ENCODE results near the gene ARID5A. TPM values are rescaled to one million over a fixed set of nuclear protein-coding genes. Genes with fewer than 3 reads are reported as not detected.

Gene ARID5A
- total RNA-seq, 1 donor from 2014 or later: 32.8 TPM

- no peaks in the 10 kb centered on the region for H3K27me3 ChIP-seq
- no peaks in the 10 kb centered on the region for H3K9me3 ChIP-seq
- H3K4me1 ChIP-seq: peaks cover 36% of the 10 kb centered on the region
- ATAC-seq (no peak), DNase-seq (peak; percentile 53)
- intact Hi-C loops (cut with DNase I): no loop called here
- peak overlapping the region; percentile 92 for H3K4me3 ChIP-seq
- TF ChIP-seq CTCF (IDR thresholded peaks at IDR 0.05): no peak
- peaks cover 9% of the 10 kb centered on the region for H3K36me3 ChIP-seq
- peak overlapping the region; percentile 95 for H3K27ac ChIP-seq
Measured at GRCh38 chr2:96539215-96539920, 2.8 kb downstream of the ARID5A start.

GRCh38 chr2:96540136-96540535 lies 3.6 kb downstream of the ARID5A start:
- no peak for TF ChIP-seq CTCF (IDR thresholded peaks at IDR 0.05)
- intact Hi-C loops (cut with DNase I): no loop called here
- H3K27me3 ChIP-seq: no peaks in the 10 kb centered on the region
- H3K4me3 ChIP-seq: no peak overlapping the region
- no peak overlapping the region for H3K27ac ChIP-seq
- H3K9me3 ChIP-seq: no peaks in the 10 kb centered on the region
- peaks cover 28% of the 10 kb centered on the region for H3K4me1 ChIP-seq
- ATAC-seq: no peak
- DNase-seq: peak; percentile 21
- peaks cover 11% of the 10 kb centered on the region for H3K36me3 ChIP-seq

GRCh38 chr2:96541398-96542152 lies 5.0 kb downstream of the ARID5A start:
- no peak overlapping the region for H3K27ac ChIP-seq
- peaks cover 26% of the 10 kb centered on the region for H3K4me1 ChIP-seq
- H3K4me3 ChIP-seq: no peak overlapping the region
- H3K27me3 ChIP-seq: no peaks in the 10 kb centered on the region
- ATAC-seq: no peak
- TF ChIP-seq CTCF (IDR thresholded peaks at IDR 0.05): no peak
- intact Hi-C loops (cut with DNase I): no loop called here
- DNase-seq: peak; percentile 20
- no peaks in the 10 kb centered on the region for H3K9me3 ChIP-seq
- H3K36me3 ChIP-seq: peaks cover 13% of the 10 kb centered on the region

GRCh38 chr2:96542357-96542977 lies 5.9 kb downstream of the ARID5A start:
- no peak for TF ChIP-seq CTCF (IDR thresholded peaks at IDR 0.05)
- H3K4me3 ChIP-seq: no peak overlapping the region
- peaks cover 27% of the 10 kb centered on the region for H3K4me1 ChIP-seq
- H3K9me3 ChIP-seq: no peaks in the 10 kb centered on the region
- intact Hi-C loops (cut with DNase I): no loop called here
- DNase-seq (peak; percentile 37), ATAC-seq (no peak)
- H3K27me3 ChIP-seq: no peaks in the 10 kb centered on the region
- peaks cover 16% of the 10 kb centered on the region for H3K36me3 ChIP-seq
- H3K27ac ChIP-seq: no peak overlapping the region

GRCh38 chr2:96546321-96546720 lies 9.8 kb downstream of the ARID5A start:
- no peak for TF ChIP-seq CTCF (IDR thresholded peaks at IDR 0.05)
- Histone ChIP-seq H3K27me3 (no peaks in the 10 kb centered on the region), H3K9me3 (no peaks in the 10 kb centered on the region), H3K4me1 (peaks cover 16% of the 10 kb centered on the region), H3K4me3 (no peak overlapping the region), H3K27ac (no peak overlapping the region), H3K36me3 (peaks cover 48% of the 10 kb centered on the region)
- ATAC-seq: no peak
- intact Hi-C loops (cut with DNase I): no loop called here
- peak; percentile 30 for DNase-seq

All from upper lobe of right lung (tissue), 1 donor.